Endothelial cell of umbilical vein (primary cell): ENCODE data around the gene MAML2. TPM values are rescaled to one million over a fixed set of nuclear protein-coding genes. Genes with fewer than 3 reads are reported as not detected.

ENCODE experiments used
- BruUV-seq: library from RNA; stranded (reverse); fragments of 400-500 nt; replicated peaks from 2 replicates; lab custom pipeline; 2021; lab: Mats Ljungman, UMichigan
- CTCF ChIA-PET: fragments of 300-600, 350-600 bp; sonication (Branson Sonifier 250); formaldehyde crosslinking; loops from one replicate; lab custom pipeline; 2021; ENCODE audit warnings: antibody characterized with exemption, inconsistent platforms; lab: Charles Lee
- POLR2A ChIA-PET: fragments of 300-600, 350-600 bp; sonication (Branson Sonifier 250); formaldehyde crosslinking; loops from one replicate; lab custom pipeline; 2021; ENCODE audit warnings: antibody characterized with exemption, inconsistent platforms; lab: Charles Lee
- DNase-seq: peaks from one replicate; pipeline ENCODE4 v3.0.0-alpha.2; 2011; ENCODE audit warnings: low read depth, low spot score
- FAIRE-seq: peaks from 2 replicates; lab custom pipeline; 2011; peaks lifted over from hg19 to GRCh38; lab: Jason Lieb, UNC
- H2AFZ ChIP-seq: 2 replicates; pipeline ENCODE4 v1.6.0; 2012; ENCODE audit warnings: low read depth, low read length, control low read depth, inconsistent platforms
- H3K27ac ChIP-seq: 2 replicates; pipeline ENCODE4 v1.5.1; 2011; ENCODE audit warnings: low read depth, mild to moderate bottlenecking, control low read depth, low read length, moderate library complexity; ENCODE audit not compliant: insufficient read depth
- H3K27me3 ChIP-seq, 2 experiments: 2 replicates each; pipeline versions ENCODE4 v1.6.0 to v1.6.1; 2011; ENCODE audit warnings: low read length in 2 of 2, mixed read lengths in 1 of 2; ENCODE audit not compliant: control insufficient read depth in 2 of 2, insufficient read depth in 2 of 2
- H3K36me3 ChIP-seq, 2 experiments: 2 replicates in 1 of 2; 3 replicates in 1 of 2; pipeline ENCODE4 v1.5.1; 2011; ENCODE audit warnings: low read length in 2 of 2, mild to moderate bottlenecking in 1 of 2, moderate library complexity in 1 of 2; ENCODE audit not compliant: control insufficient read depth in 2 of 2, insufficient read depth in 2 of 2; ENCODE audit errors: extremely low read depth in 1 of 2
- H3K4me1 ChIP-seq: 3 replicates; pipeline ENCODE4 v1.5.1; 2011; ENCODE audit warnings: mild to moderate bottlenecking, low read length; ENCODE audit not compliant: control insufficient read depth, insufficient read depth; ENCODE audit errors: extremely low read depth
- H3K4me2 ChIP-seq: 2 replicates; pipeline ENCODE4 v1.6.1; 2011; ENCODE audit warnings: low read length, control low read depth, mixed read lengths; ENCODE audit not compliant: insufficient read depth
- H3K4me3 ChIP-seq, 3 experiments: fragments of 200-600 bp in 1 of 3; sonication (generic), shearing (Covaris generic) in 1 of 3; replicated peaks in 1 of 3; 2 replicates each; pipeline ENCODE4 v1.5.1; 2011 to 2016; ENCODE audit warnings: control low read depth in 3 of 3, low read length in 3 of 3, mild to moderate bottlenecking in 2 of 3, inconsistent platforms in 1 of 3, low read depth in 1 of 3, moderate library complexity in 1 of 3; ENCODE audit not compliant: insufficient read depth in 1 of 3
- H3K79me2 ChIP-seq: 2 replicates; pipeline ENCODE4 v1.6.0; 2012; ENCODE audit warnings: low read length, inconsistent platforms; ENCODE audit not compliant: control insufficient read depth, insufficient read depth
- H3K9ac ChIP-seq: replicated peaks from 2 replicates; pipeline ENCODE3; 2011; ENCODE audit warnings: low read length, control low read depth; ENCODE audit not compliant: insufficient read depth; ENCODE audit errors: extremely low read depth
- H3K9me1 ChIP-seq: replicated peaks from 3 replicates; pipeline ENCODE4 v1.6.0; 2011; ENCODE audit warnings: mild to moderate bottlenecking, low read length; ENCODE audit not compliant: control insufficient read depth, insufficient read depth; ENCODE audit errors: extremely low read depth
- H3K9me3 ChIP-seq: replicated peaks from 2 replicates; pipeline ENCODE4 v1.5.1; 2012; ENCODE audit warnings: low read length, inconsistent platforms; ENCODE audit not compliant: control insufficient read depth, insufficient read depth
- H4K20me1 ChIP-seq: replicated peaks from 2 replicates; pipeline ENCODE3; 2011; ENCODE audit warnings: mild to moderate bottlenecking, low read length; ENCODE audit not compliant: control insufficient read depth, insufficient read depth; ENCODE audit errors: extremely low read depth
- EZH2 ChIP-seq: IDR thresholded peaks from 2 replicates; pipeline ENCODE4 v1.6.1; 2012; ENCODE audit warnings: borderline replicate concordance, low read depth, mild to moderate bottlenecking, moderate library complexity, low read length, inconsistent platforms; ENCODE audit not compliant: severe bottlenecking
- FOS ChIP-seq: IDR thresholded peaks from 2 replicates; pipeline ENCODE4 v1.6.1; 2011; ENCODE audit warnings: mild to moderate bottlenecking, low read length, moderate library complexity, borderline replicate concordance; ENCODE audit not compliant: insufficient read depth
- GATA2 ChIP-seq: IDR thresholded peaks from 2 replicates; pipeline ENCODE4 v1.7.0; 2011; ENCODE audit warnings: low read depth, mild to moderate bottlenecking, moderate library complexity, mixed read lengths, low read length; ENCODE audit not compliant: insufficient read length, insufficient read depth
- JUN ChIP-seq: IDR thresholded peaks from 2 replicates; pipeline ENCODE4 v1.6.1; 2011; ENCODE audit warnings: borderline replicate concordance, low read depth; ENCODE audit not compliant: insufficient read length, insufficient read depth
- MYC ChIP-seq: IDR thresholded peaks from one replicate; pipeline ENCODE4 v1.6.1; 2011; ENCODE audit warnings: mild to moderate bottlenecking, low read depth, low read length
- POLR2A ChIP-seq: IDR thresholded peaks from 2 replicates; pipeline ENCODE4 v1.6.1; 2012; ENCODE audit warnings: low read depth, mild to moderate bottlenecking, control low read depth, low read length
- POLR2AphosphoS5 ChIP-seq: IDR thresholded peaks from 2 replicates; pipeline ENCODE4 v1.6.1; 2012; ENCODE audit warnings: low read depth, mild to moderate bottlenecking, control low read depth, low read length, moderate library complexity; ENCODE audit not compliant: insufficient read depth
- dilution Hi-C: fragments of 300-500 bp; cut with MboI; formaldehyde crosslinking; loops from one replicate; pipeline ENCODE4 v1.15.0; 2019; ENCODE audit warnings: low sequenced_read_pairs; ENCODE audit not compliant: extremely low pct_ligation_motif_present
- intact Hi-C: fragments of 100-400 bp; cut with micrococcal nuclease; formaldehyde crosslinking; loops from one replicate; pipeline ENCODE4 v1.10.0; 2022
- polyA plus RNA-seq, 4 experiments: library from polyadenylated mRNA; depleted of rRNA in 3 of 4; stranded (reverse) in 3 of 4; unstranded in 1 of 4; fragments of >200 nt; gene quantifications; 2 replicates each; pipeline versions ENCODE4 v1.2.1 to v1.2.3, GENCODE V29; 2011 to 2012; ENCODE audit warnings: missing spikeins in 1 of 4
- total RNA-seq: library from RNA; stranded (reverse); gene quantifications from 2 replicates; pipeline ENCODE4 v1.2.3, GENCODE V29; 2021
- TF ChIP-seq, protein P1 (sequence below), 2 donors: IDR thresholded peaks; 1 replicate in 1 of 2; 2 replicates in 1 of 2; pipeline ENCODE4 v1.5.1; 2011; ENCODE audit warnings: low read length in 2 of 2, mild to moderate bottlenecking in 2 of 2, moderate library complexity in 2 of 2, control low read depth in 1 of 2, inconsistent platforms in 1 of 2, low read depth in 1 of 2; ENCODE audit not compliant: insufficient read depth in 1 of 2; ENCODE audit errors: extremely low read depth in 1 of 2
- TF ChIP-seq, protein P2 (sequence below): IDR thresholded peaks from 2 replicates; pipeline ENCODE4 v1.6.1; 2011; ENCODE audit not compliant: insufficient read depth, insufficient read length

The MAML2 gene
- total and polyA plus RNA-seq, 2 donors (not counting 3 experiments of a cell fraction or from before 2014, with no cell fraction given), result 12.4 to 16.8 TPM

DNA sequence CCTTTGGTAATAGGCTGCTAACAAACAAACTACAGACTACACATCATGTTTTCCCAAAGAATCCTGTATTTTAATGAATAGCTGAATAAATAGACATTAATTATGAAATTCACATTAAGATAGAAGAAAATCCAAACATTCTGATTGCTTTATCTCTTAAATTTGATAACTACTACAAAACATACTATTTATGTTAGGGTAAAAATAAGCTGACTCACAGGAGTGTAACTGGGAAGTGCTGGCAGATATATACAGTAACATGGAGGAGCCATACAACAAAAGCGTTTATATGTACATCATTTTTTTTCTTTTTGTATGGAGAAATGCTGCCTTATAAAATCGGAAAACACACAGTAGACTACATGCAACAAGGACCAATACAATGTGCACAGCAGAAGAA, 366.4 kb downstream of the MAML2 start:
- Histone ChIP-seq H3K36me3 (peaks cover 0 to 7% of the 10 kb centered on the region in 2 experiments), H3K79me2 (no peaks in the 10 kb centered on the region), H3K9me1 (no peaks in the 10 kb centered on the region), H3K9me3 (no peaks in the 10 kb centered on the region), H3K9ac (no peak overlapping the region), H3K27ac (no peak overlapping the region), H2AFZ (no peak overlapping the region), H3K4me1 (peaks cover 22% of the 10 kb centered on the region), H3K27me3 (no peaks in the 10 kb centered on the region), H4K20me1 (no peaks in the 10 kb centered on the region), H3K4me2 (no peak overlapping the region), H3K4me3 (no peak overlapping the region)
- intact Hi-C loops, result loop anchor here (2.0 to 5.0 kb wide), 3 partner anchors 52 to 416 kb away; partner anchors contain the start of genes FAM76B, JRKL and MTMR2
- no TSS peak for BruUV-seq
- peak; percentile 7 for DNase-seq
- TF ChIP-seq GATA2 (no peak), POLR2AphosphoS5 (no peak), MYC (no peak), POLR2A (no peak), EZH2 (no peak), FOS (no peak), JUN (no peak)
- TF ChIP-seq, protein P1, sequence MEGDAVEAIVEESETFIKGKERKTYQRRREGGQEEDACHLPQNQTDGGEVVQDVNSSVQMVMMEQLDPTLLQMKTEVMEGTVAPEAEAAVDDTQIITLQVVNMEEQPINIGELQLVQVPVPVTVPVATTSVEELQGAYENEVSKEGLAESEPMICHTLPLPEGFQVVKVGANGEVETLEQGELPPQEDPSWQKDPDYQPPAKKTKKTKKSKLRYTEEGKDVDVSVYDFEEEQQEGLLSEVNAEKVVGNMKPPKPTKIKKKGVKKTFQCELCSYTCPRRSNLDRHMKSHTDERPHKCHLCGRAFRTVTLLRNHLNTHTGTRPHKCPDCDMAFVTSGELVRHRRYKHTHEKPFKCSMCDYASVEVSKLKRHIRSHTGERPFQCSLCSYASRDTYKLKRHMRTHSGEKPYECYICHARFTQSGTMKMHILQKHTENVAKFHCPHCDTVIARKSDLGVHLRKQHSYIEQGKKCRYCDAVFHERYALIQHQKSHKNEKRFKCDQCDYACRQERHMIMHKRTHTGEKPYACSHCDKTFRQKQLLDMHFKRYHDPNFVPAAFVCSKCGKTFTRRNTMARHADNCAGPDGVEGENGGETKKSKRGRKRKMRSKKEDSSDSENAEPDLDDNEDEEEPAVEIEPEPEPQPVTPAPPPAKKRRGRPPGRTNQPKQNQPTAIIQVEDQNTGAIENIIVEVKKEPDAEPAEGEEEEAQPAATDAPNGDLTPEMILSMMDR (IDR thresholded peaks at IDR 0.05; ENCODE audit: extremely low read depth in 1 of 2, insufficient read depth in 1 of 2, low read depth in 1 of 2, low read length in 2 of 2), result no peak
- TF ChIP-seq, protein P2, sequence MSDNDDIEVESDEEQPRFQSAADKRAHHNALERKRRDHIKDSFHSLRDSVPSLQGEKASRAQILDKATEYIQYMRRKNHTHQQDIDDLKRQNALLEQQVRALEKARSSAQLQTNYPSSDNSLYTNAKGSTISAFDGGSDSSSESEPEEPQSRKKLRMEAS, result no peak
- dilution Hi-C loops, result no loop called here
- CTCF ChIA-PET, result interaction anchor here (1.0 to 2.0 kb wide), 3 partner anchors 8 to 140 kb away, joined by 3 to 6 read pairs (median 3); no protein-coding TSS in a partner anchor
- no peak for FAIRE-seq
- POLR2A ChIA-PET, result no interaction called here
